K562 (cell line): Measurements from ENCODE around the gene ZMIZ1. TPM values are rescaled to one million over a fixed set of nuclear protein-coding genes. Genes with fewer than 3 reads are reported as not detected.

Source experiments
- ATAC-seq: fragments of 200-7000 bp; cut with Tn5 transposase; 3 replicates; pipeline ENCODE4 v1.9.1; 2020; ENCODE audit warnings: moderate library complexity
- BruUV-seq: library from RNA; stranded (reverse); fragments of 400-500 nt; replicated peaks from 2 replicates; lab custom pipeline; 2021; lab: Mats Ljungman, UMichigan
- CTCF ChIA-PET: fragments of 300-600 bp; formaldehyde crosslinking; extraction: SDS; loops from one replicate; lab custom pipeline; 2021; ENCODE audit warnings: low intra/inter-chr PET ratio; lab: Yijun Ruan, JAX
- POLR2A ChIA-PET: fragments of 300-600, 350-650 bp; sonication (Branson Sonifier 250); formaldehyde crosslinking; extraction: SDS; loops from one replicate; lab custom pipeline; 2021; ENCODE audit warnings: antibody characterized with exemption, inconsistent platforms; lab: Yijun Ruan, JAX
- DNase-seq, 4 experiments: peaks; one replicate each; pipeline versions ENCODE4 v3.0.0 to v3.0.0-alpha.2; 2011 to 2018; ENCODE audit warnings: low spot score in 3 of 4, mixed read lengths in 3 of 4; ENCODE audit errors: extremely low read depth in 1 of 4
- FAIRE-seq: peaks from 2 replicates; lab custom pipeline; 2011; peaks lifted over from hg19 to GRCh38; lab: Jason Lieb, UNC
- H2AFZ ChIP-seq: 2 replicates; pipeline ENCODE4 v1.6.0; 2011; ENCODE audit warnings: low read depth, low read length, control low read depth, inconsistent platforms
- H3K27ac ChIP-seq: fragments of 200-600 bp; 3 replicates; pipeline ENCODE4 v1.8.0; 2011; ENCODE audit warnings: low read depth, mild to moderate bottlenecking, control low read depth, inconsistent platforms, low read length, moderate library complexity, mixed read lengths; ENCODE audit errors: extremely low read depth
- H3K27me3 ChIP-seq, 2 experiments: fragments of 300-600 bp in 1 of 2; 2 replicates in 1 of 2; 3 replicates in 1 of 2; pipeline versions ENCODE4 v1.6.0 to v1.8.0; 2011; ENCODE audit warnings: inconsistent platforms in 2 of 2, low read length in 2 of 2, mild to moderate bottlenecking in 1 of 2, mixed read lengths in 1 of 2, moderate library complexity in 1 of 2; ENCODE audit not compliant: control insufficient read depth in 2 of 2, insufficient read depth in 2 of 2
- H3K36me3 ChIP-seq: fragments of 300-600 bp; 3 replicates; pipeline ENCODE4 v1.8.0; 2011; ENCODE audit warnings: mild to moderate bottlenecking, low read length, inconsistent platforms; ENCODE audit not compliant: control insufficient read depth, insufficient read depth
- H3K4me1 ChIP-seq, 2 experiments: fragments of 200-600 bp in 1 of 2; replicated peaks in 1 of 2; 2 replicates in 1 of 2; 3 replicates in 1 of 2; pipeline versions ENCODE4 v1.5.1 to v1.8.0; 2011; ENCODE audit warnings: inconsistent platforms in 2 of 2, low read length in 2 of 2, mild to moderate bottlenecking in 1 of 2, mixed read lengths in 1 of 2, moderate library complexity in 1 of 2; ENCODE audit not compliant: control insufficient read depth in 2 of 2, insufficient read depth in 2 of 2
- H3K4me2 ChIP-seq: 2 replicates; pipeline ENCODE4 v1.6.1; 2011; ENCODE audit warnings: low read length, control low read depth, inconsistent platforms, mixed read lengths; ENCODE audit not compliant: insufficient read depth
- H3K4me3 ChIP-seq: fragments of 200-600 bp; sonication (generic), shearing (Covaris generic); 2 replicates; pipeline ENCODE4 v1.5.1; 2016; ENCODE audit warnings: control low read depth, inconsistent platforms
- H3K79me2 ChIP-seq: fragments of 200-600 bp; 3 replicates; pipeline ENCODE4 v1.8.0; 2011; ENCODE audit warnings: low read length, inconsistent platforms; ENCODE audit not compliant: control insufficient read depth, insufficient read depth
- H3K9ac ChIP-seq, 2 experiments: 2 replicates each; pipeline versions ENCODE4 v1.6.0 to v1.6.1; 2011; ENCODE audit warnings: low read depth in 2 of 2, low read length in 2 of 2, control low read depth in 1 of 2, inconsistent platforms in 1 of 2, mild to moderate bottlenecking in 1 of 2, mixed read lengths in 1 of 2; ENCODE audit not compliant: insufficient read depth in 1 of 2
- H3K9me1 ChIP-seq: one replicate; pipeline ENCODE4 v1.6.0; 2011; ENCODE audit warnings: inconsistent platforms, mild to moderate bottlenecking, low read length, moderate library complexity; ENCODE audit not compliant: control insufficient read depth, insufficient read depth
- H3K9me3 ChIP-seq: replicated peaks from 2 replicates; pipeline ENCODE4 v1.5.1; 2011; ENCODE audit warnings: low read depth, low read length, inconsistent platforms; ENCODE audit not compliant: control insufficient read depth, insufficient read depth
- H4K20me1 ChIP-seq: replicated peaks from 2 replicates; pipeline ENCODE4 v1.6.1; 2011; ENCODE audit warnings: low read length, inconsistent platforms, mixed read lengths; ENCODE audit not compliant: control insufficient read depth, insufficient read depth
- CEBPG ChIP-seq, 3 experiments: fragments of 200-800 bp in 1 of 3; sonication (Bioruptor generic) in 1 of 3; sonication (generic) in 1 of 3; formaldehyde crosslinking in 1 of 3; IDR thresholded peaks in 2 of 3; conservative IDR thresholded peaks in 1 of 3; 2 replicates each; pipeline versions ENCODE4 v1.6.1 to v1.8.0; 2016 to 2022; ENCODE audit warnings: missing compliant biosample characterization in 2 of 3, missing genetic modification characterization in 2 of 3, mild to moderate bottlenecking in 1 of 3, missing genetic modification reagents in 1 of 3
- DNMT1 ChIP-seq: fragments of 450-650 bp; IDR thresholded peaks from 2 replicates; pipeline ENCODE4 v1.6.1; 2016; ENCODE audit warnings: antibody characterized with exemption, mild to moderate bottlenecking
- FOXK2 ChIP-seq, 2 experiments: fragments of 450-650 bp; IDR thresholded peaks in 1 of 2; conservative IDR thresholded peaks in 1 of 2; 2 replicates each; pipeline ENCODE4 v1.6.1; 2016; ENCODE audit warnings: low read depth in 2 of 2, mild to moderate bottlenecking in 1 of 2
- GABPB1 ChIP-seq: sonication (generic); formaldehyde crosslinking; IDR thresholded peaks from 2 replicates; pipeline ENCODE4 v1.8.0; 2022; ENCODE audit warnings: mild to moderate bottlenecking, missing genetic modification reagents
- NFXL1 ChIP-seq: fragments of 450-650 bp; formaldehyde crosslinking; IDR thresholded peaks from 2 replicates; pipeline ENCODE4 v1.4.0; 2021; ENCODE audit warnings: mild to moderate bottlenecking
- PKNOX1 ChIP-seq: fragments of 450-650 bp; IDR thresholded peaks from 2 replicates; pipeline ENCODE4 v1.6.1; 2016
- WGBS: fragments of 100-300 bp; shearing (Covaris generic); methylation state at CpG from one replicate; pipeline ENCODE4 v1.1.6; 2016; ENCODE audit warnings: low coverage, mixed read lengths; ENCODE audit not compliant: insufficient coverage; ENCODE audit errors: missing lambda C conversion rate; 5-methylcytosine and 5-hydroxymethylcytosine counted together
- in situ Hi-C: fragments of 300-500 bp; cut with MboI; formaldehyde crosslinking; loops from 4 replicates; pipeline ENCODE4 v1.15.0; 2018; ENCODE audit warnings: inconsistent platforms, mixed read lengths
- intact Hi-C: fragments of 100-400 bp; cut with micrococcal nuclease; formaldehyde crosslinking; loops from 2 replicates; pipeline ENCODE4 v1.14.2; 2022
- polyA plus RNA-seq, 8 experiments: library from polyadenylated mRNA; depleted of rRNA in 4 of 8; stranded (reverse) in 5 of 8; unstranded in 3 of 8; fragments of >200 nt; fragmentation: Nextera tagmentation in 2 of 8; fragmentation: Illumina TruSeq in 1 of 8; extraction: Ambion mirVana in 2 of 8; extraction: Trizol in 1 of 8; gene quantifications; 2 replicates each; pipeline versions ENCODE4 v1.2.1 to v1.2.3, GENCODE V29; 2011 to 2014; ENCODE audit warnings: inconsistent platforms in 1 of 8, missing spikeins in 1 of 8
- total RNA-seq, 7 experiments: library from RNA; depleted of rRNA in 6 of 7; stranded (reverse); fragments of >200 nt in 6 of 7; fragmentation: Illumina TruSeq in 2 of 7; extraction: Trizol in 2 of 7; gene quantifications; 2 replicates each; pipeline versions ENCODE4 v1.2.1 to v1.2.3, GENCODE V29; 2011 to 2021; ENCODE audit warnings: low replicate concordance in 1 of 7

ZMIZ1 gene
- total and polyA plus RNA-seq, 9 of the 15 experiments (the other 6 are each of a cell fraction or from before 2014, with no cell fraction given), result 1.0 to 37.3 (median 4.3) TPM

DNA sequence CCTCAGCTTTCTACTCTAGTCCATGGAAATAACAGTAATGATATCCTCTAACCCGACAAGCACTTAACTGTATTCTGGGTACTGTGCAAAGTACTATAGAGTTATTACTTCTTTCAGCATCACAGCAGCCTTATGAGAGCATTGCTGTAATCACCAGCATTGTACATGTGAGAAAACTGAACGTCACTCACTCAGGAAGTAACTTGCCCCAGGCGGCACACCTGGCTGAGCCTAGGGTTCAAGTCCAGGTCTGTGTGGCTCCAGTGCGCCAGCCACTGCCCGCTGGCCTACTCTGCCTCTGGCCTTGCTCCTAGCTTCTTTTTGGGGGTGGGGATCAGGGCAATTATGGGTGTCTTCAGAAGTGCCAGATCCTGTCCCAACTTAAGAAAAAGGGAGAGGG, 50.5 kb downstream of the ZMIZ1 start (continued):
- TF ChIP-seq FOXK2 (conservative IDR thresholded peaks at IDR 0.05 in 1 of 2, IDR thresholded peaks at IDR 0.05 in 1 of 2; ENCODE audit: low read depth in 2 of 2) (no peak), DNMT1 (no peak), GABPB1 (CRISPR knock-in tag) (no peak)

DNA sequence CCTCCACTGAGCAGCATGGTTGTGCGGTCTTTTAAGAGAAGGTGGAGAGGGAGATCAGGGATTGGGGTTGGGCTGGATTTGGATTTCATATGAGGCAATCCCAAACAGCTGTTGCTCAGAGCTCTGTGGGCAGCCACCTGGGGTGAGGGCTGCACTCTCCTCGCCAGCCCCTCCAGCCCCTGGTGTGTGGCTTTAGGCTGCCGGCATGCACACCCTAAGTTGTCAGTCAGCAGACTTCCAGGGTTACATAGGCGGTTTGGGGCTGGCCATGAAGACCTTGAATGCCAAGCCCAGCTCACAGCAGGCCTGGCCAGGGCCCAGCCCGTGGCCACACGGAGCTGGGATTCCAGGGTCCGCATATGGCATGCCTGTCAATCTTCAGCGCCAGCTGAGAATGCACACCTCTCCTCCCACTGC, 54.8 kb downstream of the ZMIZ1 start:
- Histone ChIP-seq H3K9me1 (peaks cover 5% of the 10 kb centered on the region), H3K4me2 (no peak overlapping the region), H3K27ac (no peak overlapping the region), H3K9ac (peak overlapping the region in 1 of 2 experiments; percentile 59; a peak in 2 of 4 replicates), H3K9me3 (no peaks in the 10 kb centered on the region), H4K20me1 (no peaks in the 10 kb centered on the region; the same call in 1 of the 2 replicates), H3K4me1 (peaks cover 28 to 54% of the 10 kb centered on the region in 2 experiments), H3K4me3 (no peak overlapping the region), H3K79me2 (peaks cover 6% of the 10 kb centered on the region; the same call in 2 of the 3 replicates), H3K27me3 (no peaks in the 10 kb centered on the region), H2AFZ (no peak overlapping the region), H3K36me3 (peaks cover 52% of the 10 kb centered on the region)
- FAIRE-seq (no peak), ATAC-seq (no peak), DNase-seq (no peak)
- in situ Hi-C loops, result no loop called here
- whole genome bisulfite sequencing, result 85% methylated on average over 8 of the region's 8 CpGs
- intact Hi-C loops, result no loop called here
- TF ChIP-seq PKNOX1 (0 out of 2 replicates have a peak, but pooled peaks have one; percentile 8), CEBPG (CRISPR knock-in tag; IDR thresholded peaks at IDR 0.05) (0 out of 2 replicates have a peak, but pooled peaks have one; percentile 24), CEBPG (tag; conservative IDR thresholded peaks at IDR 0.05 in 1 of 2, IDR thresholded peaks at IDR 0.05 in 1 of 2) (no peak), NFXL1 (CRISPR knock-in tag) (no peak)
- ChIA-PET CTCF (no interaction called here), POLR2A (interaction anchor here (0.5 to 2.2 kb wide), 4 partner anchors 9 to 958 kb away, joined by 3 to 9 read pairs (median 4); no protein-coding TSS in a partner anchor)
- no TSS peak for BruUV-seq
